GM18858 (cell line): ENCODE results near the gene DUOX1.
A peak's percentile ranks its signal among the peaks of the same experiment; 100 is the strongest.

Experiments used
- ATAC-seq: cut with Tn5 transposase; IDR thresholded peaks from one replicate; pipeline ENCODE4 v1.9.1; 2021; ENCODE audit not compliant: unreplicated experiment

Gene DUOX1

GRCh38 chr15:45105586-45105985 is 24.2 kb upstream of the DUOX1 start:
- no peak for ATAC-seq

- ATAC-seq: no peak
These were observed 23.6 kb upstream of the DUOX1 start for GRCh38 chr15:45106002-45106790.

- no peak for ATAC-seq
These were observed 21.7 kb upstream of the DUOX1 start for GRCh38 chr15:45107941-45108630.

- ATAC-seq: no peak
These were observed 19.5 kb upstream of the DUOX1 start for GRCh38 chr15:45110256-45110820.

GRCh38 chr15:45111390-45112142 is 18.2 kb upstream of the DUOX1 start:
- ATAC-seq: no peak

- ATAC-seq: no peak
These were observed 17.6 kb upstream of the DUOX1 start for GRCh38 chr15:45112143-45112590.

- no peak for ATAC-seq
These were observed 17.0 kb upstream of the DUOX1 start for GRCh38 chr15:45112591-45113379.

- no peak for ATAC-seq
These were observed 16.3 kb upstream of the DUOX1 start for GRCh38 chr15:45113380-45113990.

GRCh38 chr15:45114076-45114750 is 15.6 kb upstream of the DUOX1 start, which contains the start of the genes DUOX2 and DUOXA2:
Gene DUOX2 (minus strand): TSS chr15:45114172. CDS start chr15:45113411, 761 bp downstream.
Gene DUOXA2 (plus strand): TSS chr15:45114326. CDS start chr15:45114606, 280 bp downstream.
- ATAC-seq: no peak

- no peak for ATAC-seq
These were observed 15.1 kb upstream of the DUOX1 start for GRCh38 chr15:45114751-45115085.

GRCh38 chr15:45115312-45115820 is 14.4 kb upstream of the DUOX1 start:
- ATAC-seq: no peak

- no peak for ATAC-seq
These were observed 13.8 kb upstream of the DUOX1 start for GRCh38 chr15:45116006-45116481.

- ATAC-seq: no peak
These were observed 13.1 kb upstream of the DUOX1 start for GRCh38 chr15:45116482-45117307.

- no peak for ATAC-seq
These were observed 12.3 kb upstream of the DUOX1 start for GRCh38 chr15:45117308-45118130.

GRCh38 chr15:45118131-45118588 is 11.6 kb upstream of the DUOX1 start:
- peak; percentile 95 for ATAC-seq

GRCh38 chr15:45118996-45119395 is 10.8 kb upstream of the DUOX1 start:
- ATAC-seq: no peak
